GM12801 (cell line): ENCODE measurements around the gene SLC11A1.

Experiments
- TF ChIP-seq, protein P1 (sequence below): IDR thresholded peaks from one replicate; pipeline ENCODE4 v1.5.1; 2011; ENCODE audit warnings: control low read depth; ENCODE audit not compliant: insufficient read length; ENCODE audit errors: extremely low read depth

SLC11A1 gene

GRCh38 chr2:218435003-218435982, 53.2 kb downstream of the SLC11A1 start:
- TF ChIP-seq, protein P1, sequence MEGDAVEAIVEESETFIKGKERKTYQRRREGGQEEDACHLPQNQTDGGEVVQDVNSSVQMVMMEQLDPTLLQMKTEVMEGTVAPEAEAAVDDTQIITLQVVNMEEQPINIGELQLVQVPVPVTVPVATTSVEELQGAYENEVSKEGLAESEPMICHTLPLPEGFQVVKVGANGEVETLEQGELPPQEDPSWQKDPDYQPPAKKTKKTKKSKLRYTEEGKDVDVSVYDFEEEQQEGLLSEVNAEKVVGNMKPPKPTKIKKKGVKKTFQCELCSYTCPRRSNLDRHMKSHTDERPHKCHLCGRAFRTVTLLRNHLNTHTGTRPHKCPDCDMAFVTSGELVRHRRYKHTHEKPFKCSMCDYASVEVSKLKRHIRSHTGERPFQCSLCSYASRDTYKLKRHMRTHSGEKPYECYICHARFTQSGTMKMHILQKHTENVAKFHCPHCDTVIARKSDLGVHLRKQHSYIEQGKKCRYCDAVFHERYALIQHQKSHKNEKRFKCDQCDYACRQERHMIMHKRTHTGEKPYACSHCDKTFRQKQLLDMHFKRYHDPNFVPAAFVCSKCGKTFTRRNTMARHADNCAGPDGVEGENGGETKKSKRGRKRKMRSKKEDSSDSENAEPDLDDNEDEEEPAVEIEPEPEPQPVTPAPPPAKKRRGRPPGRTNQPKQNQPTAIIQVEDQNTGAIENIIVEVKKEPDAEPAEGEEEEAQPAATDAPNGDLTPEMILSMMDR = no peak

GRCh38 chr2:218436992-218437391, 54.9 kb downstream of the SLC11A1 start:
- TF ChIP-seq, protein P1 = no peak

DNA sequence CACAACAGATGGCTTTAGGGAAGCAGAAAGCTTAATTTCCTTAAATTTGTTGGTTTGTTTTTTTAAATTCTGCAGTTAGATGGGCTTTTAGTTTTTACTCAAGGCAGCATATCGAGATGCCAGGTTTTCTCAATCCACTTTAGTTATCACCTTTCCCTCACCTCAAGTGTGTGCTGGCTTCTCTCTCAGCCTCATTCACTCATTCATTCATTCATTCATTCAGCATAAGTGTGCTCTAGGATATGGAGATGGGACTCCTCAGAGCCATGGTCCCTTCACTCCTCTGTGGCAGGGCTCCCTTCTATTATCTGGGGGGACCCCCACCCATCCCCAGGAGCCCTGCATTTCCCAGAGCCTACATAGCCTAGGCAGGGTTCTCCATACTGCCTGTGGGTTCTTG, 55.9 kb downstream of the SLC11A1 start:
- TF ChIP-seq, protein P1 = no peak

- TF ChIP-seq, protein P1 = no peak
Observed at GRCh38 chr2:218438596-218438995, 56.5 kb downstream of the SLC11A1 start.

GRCh38 chr2:218444692-218445357, 62.8 kb downstream of the SLC11A1 start:
- TF ChIP-seq, protein P1 = no peak

DNA sequence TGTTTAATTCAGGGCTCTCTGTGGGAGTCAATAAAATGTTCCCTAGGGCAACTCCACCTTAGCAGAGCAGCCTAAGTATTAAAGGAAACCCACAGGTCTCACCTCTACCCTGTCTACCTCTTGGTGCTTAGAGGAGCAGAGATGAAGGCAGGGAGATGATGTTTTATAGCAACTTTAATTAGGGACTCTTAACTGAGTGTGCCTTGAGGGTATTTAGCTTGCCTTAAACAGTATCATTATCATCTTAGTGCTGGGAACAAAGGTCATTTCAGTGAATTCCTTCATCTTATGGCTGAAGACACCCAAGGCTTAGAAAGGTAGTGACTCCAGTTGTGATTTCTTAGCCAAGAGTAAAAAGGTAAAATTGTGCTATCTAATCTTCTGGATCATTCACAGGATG, 63.5 kb downstream of the SLC11A1 start:
- TF ChIP-seq, protein P1 = no peak
